Naive thymus-derived CD4-positive, alpha-beta T cell (primary cell): Measurements from ENCODE around the gene CSNK1G2. TPM values are rescaled to one million over a fixed set of nuclear protein-coding genes. Genes with fewer than 3 reads are reported as not detected.

Experiments
- ATAC-seq: fragments of 150-1000 bp; cut with Tn5 transposase; 2 replicates; pipeline ENCODE4 v1.10.0; 2021; ENCODE audit warnings: mild to moderate bottlenecking, moderate library complexity
- CTCF ChIA-PET: fragments of 350-600 bp; sonication (Branson Sonifier 250); formaldehyde crosslinking; loops from one replicate; lab custom pipeline; 2021; ENCODE audit warnings: antibody characterized with exemption; lab: Charles Lee
- POLR2A ChIA-PET: fragments of 350-600 bp; sonication (Branson Sonifier 250); formaldehyde crosslinking; loops from one replicate; lab custom pipeline; 2021; ENCODE audit warnings: antibody characterized with exemption, inconsistent platforms; lab: Charles Lee
- DNase-seq, 9 donors: peaks; one replicate each; pipeline versions ENCODE4 v3.0.0 to v3.0.0-alpha.2; 2020 to 2022; ENCODE audit warnings: mixed read lengths in 1 of 9
- H3K27ac ChIP-seq: one replicate; pipeline ENCODE4 v1.7.0; 2013; ENCODE audit warnings: mild to moderate bottlenecking, low read depth, low read length, moderate library complexity
- H3K27me3 ChIP-seq, 2 donors: one replicate each; pipeline ENCODE4 v1.7.0; 2013; ENCODE audit warnings: low read length in 2 of 2, mild to moderate bottlenecking in 2 of 2, moderate library complexity in 2 of 2; ENCODE audit not compliant: control insufficient read depth in 2 of 2, insufficient read depth in 2 of 2
- H3K36me3 ChIP-seq, 3 experiments: 1 replicate in 2 of 3; 2 replicates in 1 of 3; pipeline ENCODE4 v1.7.0; 2013; ENCODE audit warnings: low read length in 3 of 3, mild to moderate bottlenecking in 3 of 3, moderate library complexity in 1 of 3; ENCODE audit not compliant: insufficient read depth in 3 of 3, control insufficient read depth in 2 of 3
- H3K4me1 ChIP-seq, 2 donors: one replicate each; pipeline ENCODE4 v1.7.0; 2013; ENCODE audit warnings: low read length in 2 of 2, mild to moderate bottlenecking in 2 of 2, moderate library complexity in 1 of 2; ENCODE audit not compliant: control insufficient read depth in 2 of 2, insufficient read depth in 2 of 2
- H3K4me3 ChIP-seq: 2 replicates; pipeline ENCODE4 v1.7.0; 2013; ENCODE audit warnings: mild to moderate bottlenecking, low read length
- H3K9me3 ChIP-seq, 3 experiments: 1 replicate in 2 of 3; 2 replicates in 1 of 3; pipeline ENCODE4 v1.7.0; 2013; ENCODE audit warnings: low read length in 3 of 3; ENCODE audit not compliant: control insufficient read depth in 2 of 3
- H3K27ac Mint-ChIP-seq, 9 donors: one replicate each; pipeline ENCODE4 v1.8.0; 2020 to 2022; ENCODE audit warnings: mixed read lengths in 9 of 9, mild to moderate bottlenecking in 8 of 9, moderate library complexity in 5 of 9, inconsistent platforms in 2 of 9
- H3K27me3 Mint-ChIP-seq, 5 donors: one replicate each; pipeline ENCODE4 v1.8.0; 2021 to 2022; ENCODE audit warnings: mixed read lengths in 5 of 5, mild to moderate bottlenecking in 1 of 5
- H3K36me3 Mint-ChIP-seq, 5 donors: one replicate each; pipeline ENCODE4 v1.8.0; 2020 to 2022; ENCODE audit warnings: mixed read lengths in 5 of 5, mild to moderate bottlenecking in 3 of 5, inconsistent platforms in 1 of 5
- H3K4me1 Mint-ChIP-seq, 7 donors: one replicate each; pipeline ENCODE4 v1.8.0; 2020 to 2022; ENCODE audit warnings: mixed read lengths in 7 of 7, mild to moderate bottlenecking in 3 of 7, inconsistent platforms in 1 of 7
- H3K4me3 Mint-ChIP-seq, 10 donors: one replicate each; pipeline ENCODE4 v1.8.0; 2020 to 2022; ENCODE audit warnings: mild to moderate bottlenecking in 10 of 10, mixed read lengths in 10 of 10, moderate library complexity in 6 of 10, inconsistent platforms in 2 of 10
- H3K9me3 Mint-ChIP-seq, 11 donors: one replicate each; pipeline ENCODE4 v1.8.0; 2020 to 2022; ENCODE audit warnings: mixed read lengths in 11 of 11, mild to moderate bottlenecking in 4 of 11, inconsistent platforms in 1 of 11, moderate library complexity in 1 of 11
- intact Hi-C, 2 donors: fragments of 100-400 bp; cut with micrococcal nuclease; formaldehyde crosslinking; loops; one replicate each; pipeline ENCODE4 v1.15.1; 2023
- polyA plus RNA-seq, 2 donors: library from polyadenylated mRNA; unstranded; fragments of 300-500 nt; fragmentation: Illumina TruSeq; gene quantifications; one replicate each; pipeline ENCODE4 v1.2.3, GENCODE V29; 2021
- total RNA-seq, 6 experiments: library from RNA in 5 of 6; stranded (reverse) in 5 of 6; gene quantifications; 1 replicate in 5 of 6; 2 replicates in 1 of 6; pipeline ENCODE4 v1.2.3 and lab custom pipeline; 2021 to 2026

CSNK1G2 gene
- total and polyA plus RNA-seq, 7 experiments from 2014 or later, result 18.1 to 145 (median 115) TPM

DNA sequence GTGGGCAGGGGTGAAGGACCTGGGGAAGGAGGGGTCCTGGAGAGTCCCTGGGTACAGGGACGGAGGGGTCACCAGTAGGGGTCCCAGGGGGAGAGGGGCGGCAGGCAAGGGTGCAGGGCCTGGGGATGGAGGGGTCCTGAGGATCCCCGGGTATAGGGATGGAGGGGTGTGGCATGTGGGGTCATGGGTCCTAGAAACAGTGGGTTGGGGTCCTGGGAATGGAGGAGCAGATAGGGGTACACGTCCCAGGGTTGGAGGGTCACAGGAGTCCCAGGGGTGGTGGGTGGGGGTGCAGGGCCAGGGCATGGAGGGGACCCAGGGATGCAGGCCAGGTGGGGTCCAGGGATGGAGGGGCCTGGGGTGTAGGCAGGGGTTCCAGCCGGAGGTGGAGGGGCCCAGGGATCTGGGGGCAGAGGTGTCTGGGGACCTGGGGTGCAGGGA, 73.2 kb downstream of the CSNK1G2 start:
- peaks cover 0 to 8% (median 0%) of the 10 kb centered on the region in 3 experiments for H3K36me3 ChIP-seq
- POLR2A ChIA-PET, result no interaction called here
- intact Hi-C loops, result no loop called here
- CTCF ChIA-PET, result no interaction called here
- Mint-ChIP-seq H3K9me3 (no peaks in the 10 kb centered on the region), H3K36me3 (peaks cover 0 to 18% (median 11%) of the 10 kb centered on the region in 5 donors), H3K4me3 (peak overlapping the region in 6 of 10 donors; percentile 45 to 80 (median 67)), H3K4me1 (peaks cover 3 to 34% (median 12%) of the 10 kb centered on the region in 7 donors), H3K27ac (peak overlapping the region in 5 of 9 donors; percentile 5 to 52 (median 31)), H3K27me3 (no peaks in the 10 kb centered on the region)
- peak overlapping the region; percentile 40 for H3K27ac ChIP-seq
- no peaks in the 10 kb centered on the region for H3K4me1 ChIP-seq
- DNase-seq, result no peak
- H3K27me3 ChIP-seq, result no peaks in the 10 kb centered on the region
- H3K4me3 ChIP-seq, result no peak overlapping the region
- no peak for ATAC-seq
- no peaks in the 10 kb centered on the region for H3K9me3 ChIP-seq

DNA sequence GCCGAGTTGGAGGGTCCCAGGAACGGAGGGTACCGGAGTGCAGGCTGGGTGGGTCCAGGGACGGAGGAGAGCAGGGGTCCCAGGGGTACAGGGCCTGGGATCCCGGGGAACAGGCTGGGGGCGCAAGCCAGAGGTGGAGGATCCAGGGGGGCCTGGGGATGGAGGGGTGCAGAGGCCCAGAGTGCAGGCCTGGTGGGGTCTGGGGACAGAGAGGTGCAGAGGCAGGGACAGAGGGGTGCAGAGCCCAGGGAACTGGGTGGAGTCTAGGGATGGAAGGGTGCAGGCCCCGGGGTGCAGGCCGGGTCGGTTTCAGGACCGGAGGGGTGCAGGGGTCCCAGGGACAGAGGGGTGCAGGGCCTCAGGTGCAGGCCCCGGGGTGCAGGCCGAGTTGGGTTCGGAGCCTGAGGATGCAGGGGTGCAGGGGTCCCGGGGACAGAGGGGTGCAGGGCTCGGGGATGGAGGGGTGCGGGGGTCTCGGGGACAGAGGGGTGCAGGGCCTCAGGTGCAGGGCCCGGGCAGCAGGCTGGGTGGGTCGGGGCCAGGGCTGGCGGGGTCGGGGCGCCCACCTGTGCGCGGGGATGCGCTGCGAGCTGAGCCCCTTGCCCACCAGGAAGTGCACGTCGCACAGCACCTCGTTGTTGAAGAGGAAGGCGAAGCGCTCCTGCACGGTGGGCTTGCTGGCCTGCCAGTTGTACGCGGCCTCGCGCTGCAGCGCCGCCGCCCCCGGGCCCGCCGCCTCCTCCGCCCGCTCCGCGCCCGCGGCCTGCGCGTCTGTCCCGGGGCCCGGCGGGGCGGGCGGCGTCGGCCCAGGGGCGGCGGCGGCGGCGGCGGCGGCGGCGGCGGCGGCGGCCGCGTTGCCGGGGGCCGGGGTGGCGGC, 74.0 kb downstream of the CSNK1G2 start:
- peaks cover 0 to 18% (median 11%) of the 10 kb centered on the region in 5 donors for H3K36me3 Mint-ChIP-seq
- CTCF ChIA-PET, result no interaction called here
- H3K9me3 Mint-ChIP-seq, result no peaks in the 10 kb centered on the region
- H3K4me3 Mint-ChIP-seq, result peak overlapping the region in 9 of 10 donors; percentile 45 to 80 (median 68)
- Histone ChIP-seq H3K4me1 (no peaks in the 10 kb centered on the region), H3K27ac (peak overlapping the region; percentile 40), H3K9me3 (no peaks in the 10 kb centered on the region), H3K36me3 (peaks cover 0 to 8% (median 0%) of the 10 kb centered on the region in 3 experiments), H3K4me3 (no peak overlapping the region), H3K27me3 (no peaks in the 10 kb centered on the region)
- ATAC-seq (peak; percentile 52), DNase-seq (peak in 2 of 9 donors; percentile 31 to 36)
- H3K27me3 Mint-ChIP-seq, result no peaks in the 10 kb centered on the region
- POLR2A ChIA-PET, result interaction anchor here (0.6 kb wide), 1 partner anchor 72 kb away, joined by 4 read pairs; no protein-coding TSS in a partner anchor
- peak overlapping the region in 6 of 9 donors; percentile 17 to 67 (median 38) for H3K27ac Mint-ChIP-seq
- peaks cover 9 to 35% (median 17%) of the 10 kb centered on the region in 7 donors for H3K4me1 Mint-ChIP-seq
- intact Hi-C loops, result no loop called here

DNA sequence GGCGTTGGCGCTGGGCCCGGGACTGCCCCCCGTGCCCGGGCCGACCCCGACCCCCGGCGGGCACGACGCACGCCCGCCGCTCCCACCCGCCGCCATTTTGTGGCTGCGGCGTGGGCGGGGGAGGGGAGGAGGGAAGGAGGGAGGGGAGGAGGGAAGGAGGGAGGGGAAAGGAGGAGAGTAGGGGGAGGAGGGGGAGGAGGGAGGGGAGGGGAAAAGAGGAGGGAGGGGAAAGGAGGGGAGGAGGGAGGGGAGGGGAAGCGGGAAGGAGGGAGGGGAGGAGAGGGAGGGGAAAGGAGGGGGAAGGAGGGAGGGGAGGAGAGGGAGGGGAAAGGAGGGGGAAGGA, 74.6 kb downstream of the CSNK1G2 start, which contains the start of gene BTBD2:
Gene BTBD2 (minus strand): TSS at position 107 of the 343 bp plus-strand sequence. CDS start 11 bp downstream, at position 96.
- ATAC-seq, result peak; percentile 39
- POLR2A ChIA-PET, result interaction anchor here (1.0 kb wide), 1 partner anchor 79 kb away, joined by 3 read pairs; no protein-coding TSS in a partner anchor

GRCh38 chr19:2016041-2016807, 75.3 kb downstream of the CSNK1G2 start:
- H3K27me3 Mint-ChIP-seq, result no peaks in the 10 kb centered on the region
- H3K36me3 Mint-ChIP-seq, result peaks cover 0 to 11% (median 8%) of the 10 kb centered on the region in 5 donors
- Histone ChIP-seq H3K4me3 (no peak overlapping the region), H3K9me3 (no peaks in the 10 kb centered on the region), H3K27me3 (no peaks in the 10 kb centered on the region), H3K36me3 (peaks cover 0 to 8% (median 0%) of the 10 kb centered on the region in 3 experiments), H3K27ac (peak overlapping the region; percentile 37), H3K4me1 (no peaks in the 10 kb centered on the region)
- H3K4me3 Mint-ChIP-seq, result peak overlapping the region in 9 of 10 donors; percentile 48 to 79 (median 59)
- ChIA-PET CTCF (interaction anchor here (0.7 to 1.2 kb wide), 2 partner anchors 70 to 88 kb away, joined by 3 read pairs; no protein-coding TSS in a partner anchor), POLR2A (interaction anchor here (0.6 to 2.1 kb wide), 6 partner anchors 8 to 79 kb away, joined by 3 to 6 read pairs (median 4); partner anchors contain the start of gene MKNK2)
- peak; percentile 65 for ATAC-seq
- intact Hi-C loops, result loop anchor here in 1 of 2 donors (1.0 kb wide), 2 partner anchors 26 to 80 kb away; partner anchors contain the start of genes IZUMO4 and MOB3A
- H3K9me3 Mint-ChIP-seq, result no peaks in the 10 kb centered on the region
- peak overlapping the region in 8 of 9 donors; percentile 29 to 81 (median 60) for H3K27ac Mint-ChIP-seq
- peaks cover 4 to 28% (median 16%) of the 10 kb centered on the region in 7 donors for H3K4me1 Mint-ChIP-seq
- DNase-seq, result peak in 7 of 9 donors; percentile 26 to 78 (median 56)

More for the DNA sequence above, 74.6 kb downstream of the CSNK1G2 start, which contains the start of gene BTBD2:
- H3K4me1 Mint-ChIP-seq, result peaks cover 9 to 32% (median 17%) of the 10 kb centered on the region in 7 donors
- no peak within 1 kb of the TSS for H3K4me3 ChIP-seq
- intact Hi-C loops, result no loop called here
- peak in 4 of 9 donors; percentile 34 to 73 (median 40) for DNase-seq
- H3K9me3 ChIP-seq, result no peaks in the 10 kb centered on the region
- H3K4me1 ChIP-seq, result no peaks in the 10 kb centered on the region
- peaks cover 0 to 8% (median 0%) of the 10 kb centered on the region in 3 experiments for H3K36me3 ChIP-seq
- H3K4me3 Mint-ChIP-seq, result peak within 1 kb of the TSS; percentile 45 to 80 (median 68)
- no peaks in the 10 kb centered on the region for H3K9me3 Mint-ChIP-seq
- peak within 1 kb of the TSS; percentile 40 for H3K27ac ChIP-seq
- peak within 1 kb of the TSS in 8 of 9 donors; percentile 42 to 81 (median 60) for H3K27ac Mint-ChIP-seq
- peaks cover 0 to 12% (median 11%) of the 10 kb centered on the region in 5 donors for H3K36me3 Mint-ChIP-seq
- CTCF ChIA-PET, result no interaction called here
- H3K27me3 Mint-ChIP-seq, result no peaks in the 10 kb centered on the region
- no peaks in the 10 kb centered on the region for H3K27me3 ChIP-seq

DNA sequence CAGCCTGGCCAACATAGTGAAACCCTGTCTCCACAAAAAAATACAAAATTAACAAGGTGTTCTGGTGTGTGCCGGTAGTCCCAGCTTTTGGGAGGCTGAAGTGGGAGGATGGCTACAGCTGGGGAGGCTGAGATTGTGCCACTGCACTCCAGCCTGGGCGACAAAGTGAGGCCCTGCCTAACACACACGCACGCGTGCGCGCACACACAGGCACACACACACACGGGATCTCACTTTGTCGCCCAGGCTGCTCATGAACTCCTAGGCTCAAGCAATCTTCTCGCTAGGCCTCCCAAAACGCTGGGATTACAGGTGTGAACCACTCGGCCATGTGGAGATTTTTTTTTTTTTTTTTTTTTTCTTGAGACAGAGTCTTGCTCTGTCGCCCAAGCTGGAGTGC, 77.8 kb downstream of the CSNK1G2 start:
- Mint-ChIP-seq H3K9me3 (peaks cover 0 to 2% (median 0%) of the 10 kb centered on the region in 11 donors), H3K4me1 (peaks cover 0 to 14% (median 10%) of the 10 kb centered on the region in 7 donors), H3K36me3 (peaks cover 0 to 2% (median 0%) of the 10 kb centered on the region in 5 donors), H3K27me3 (peaks cover 0 to 4% (median 0%) of the 10 kb centered on the region in 5 donors), H3K27ac (no peak overlapping the region), H3K4me3 (no peak overlapping the region)
- Histone ChIP-seq H3K27me3 (no peaks in the 10 kb centered on the region), H3K4me1 (no peaks in the 10 kb centered on the region), H3K27ac (no peak overlapping the region), H3K36me3 (no peaks in the 10 kb centered on the region), H3K4me3 (no peak overlapping the region), H3K9me3 (no peaks in the 10 kb centered on the region)
- ATAC-seq, result no peak
- ChIA-PET POLR2A (interaction anchor here (0.6 to 1.7 kb wide), 5 partner anchors 31 to 75 kb away, joined by 3 to 11 read pairs (median 6); no protein-coding TSS in a partner anchor), CTCF (interaction anchor here (0.7 to 2.1 kb wide), 5 partner anchors 19 to 136 kb away, joined by 3 to 11 read pairs (median 6); partner anchors contain the start of gene IZUMO4)
- DNase-seq, result no peak
- intact Hi-C loops, result loop anchor here (1.0 to 2.0 kb wide), 11 partner anchors 24 to 217 kb away; partner anchors contain the start of genes AP3D1 (in 1 of the 2), IZUMO4 (in 1 of the 2), MKNK2 (in 1 of the 2) and MOB3A (in 1 of the 2)
